Subcutaneous adipose tissue (tissue), 4 donors: Measurements from ENCODE around the gene ARPC2. TPM values are rescaled to one million over a fixed set of nuclear protein-coding genes. Genes with fewer than 3 reads are reported as not detected.

Experiments used
- CTCF ChIP-seq: fragments of 450-650 bp; IDR thresholded peaks from one replicate; pipeline ENCODE4 v1.5.1; 2016; ENCODE audit warnings: low read depth, mild to moderate bottlenecking, control low read depth, antibody characterized with exemption, moderate library complexity
- total RNA-seq, 4 donors: library from RNA; depleted of rRNA; stranded (reverse); fragments of >200 nt; gene quantifications; one replicate each; pipeline ENCODE4 v1.1.0, GENCODE V29; 2016

The ARPC2 gene
- total RNA-seq, 4 donors from 2014 or later: 273 to 501 (median 341) TPM

GRCh38 chr2:218180467-218181114 is 36.4 kb upstream of the ARPC2 start:
- no peak for TF ChIP-seq CTCF

- no peak for TF ChIP-seq CTCF
Observed at GRCh38 chr2:218184331-218184730, 32.7 kb upstream of the ARPC2 start.

- TF ChIP-seq CTCF: no peak
Observed at GRCh38 chr2:218186355-218186766, 30.6 kb upstream of the ARPC2 start.

- no peak for TF ChIP-seq CTCF
Observed at GRCh38 chr2:218186876-218187275, 30.1 kb upstream of the ARPC2 start.

GRCh38 chr2:218187296-218188015 is 29.5 kb upstream of the ARPC2 start:
- no peak for TF ChIP-seq CTCF

GRCh38 chr2:218188528-218188927 is 28.5 kb upstream of the ARPC2 start:
- no peak for TF ChIP-seq CTCF

- no peak for TF ChIP-seq CTCF
Observed at GRCh38 chr2:218192902-218193430, 24.0 kb upstream of the ARPC2 start.
